ENCODE results near the gene AGGF1. TPM values are rescaled to one million over a fixed set of nuclear protein-coding genes. Genes with fewer than 3 reads are reported as not detected.

AGGF1 gene
- total and polyA plus RNA-seq, 9 donors: 9.0 to 22.8 (median 16.5) TPM

GRCh38 chr5:77066184-77066583 lies 36.0 kb downstream of the AGGF1 start:
- Histone ChIP-seq H3K9me3 (no peaks in the 10 kb centered on the region), H3K27me3 (no peaks in the 10 kb centered on the region), H3K36me3 (no peaks in the 10 kb centered on the region), H3K4me1 (ENCODE audit: insufficient read depth) (no peaks in the 10 kb centered on the region), H3K27ac (no peak overlapping the region), H3K4me3 (no peak overlapping the region)
- no peak for DNase-seq
- intact Hi-C loops (cut with DNase I): no loop called here
- 93 to 95% (median 94%) methylated on average over 1 of the region's 1 CpG for WGBS, 3 donors
- TF ChIP-seq POLR2A (IDR thresholded peaks at IDR 0.05): no peak
- TF ChIP-seq CTCF (IDR thresholded peaks at IDR 0.05): no peak
- TF ChIP-seq EP300 (IDR thresholded peaks at IDR 0.05): no peak

- WGBS, 3 donors: 66 to 83% (median 68%) methylated on average over 1 of the region's 1 CpG
- Histone ChIP-seq H3K27me3 (no peaks in the 10 kb centered on the region), H3K4me3 (no peak overlapping the region), H3K4me1 (ENCODE audit: insufficient read depth) (no peaks in the 10 kb centered on the region), H3K36me3 (no peaks in the 10 kb centered on the region), H3K27ac (no peak overlapping the region), H3K9me3 (no peaks in the 10 kb centered on the region)
- DNase-seq: no peak
- TF ChIP-seq POLR2A (IDR thresholded peaks at IDR 0.05): no peak
- TF ChIP-seq CTCF (IDR thresholded peaks at IDR 0.05): no peak
- TF ChIP-seq EP300 (IDR thresholded peaks at IDR 0.05): no peak
- intact Hi-C loops (cut with DNase I): no loop called here
These were observed 36.7 kb downstream of the AGGF1 start for GRCh38 chr5:77066823-77067442.

- Histone ChIP-seq H3K9me3 (no peaks in the 10 kb centered on the region), H3K36me3 (no peaks in the 10 kb centered on the region), H3K27me3 (no peaks in the 10 kb centered on the region), H3K4me3 (no peak overlapping the region), H3K27ac (no peak overlapping the region), H3K4me1 (ENCODE audit: insufficient read depth) (no peaks in the 10 kb centered on the region)
- DNase-seq: no peak
- intact Hi-C loops (cut with DNase I): no loop called here
- TF ChIP-seq EP300 (IDR thresholded peaks at IDR 0.05) (no peak), CTCF (IDR thresholded peaks at IDR 0.05) (no peak), POLR2A (IDR thresholded peaks at IDR 0.05) (no peak)
- WGBS, 3 donors: 9 to 22% (median 17%) methylated on average over 2 of the region's 2 CpGs
These were observed 43.5 kb downstream of the AGGF1 start for GRCh38 chr5:77073667-77074066.

GRCh38 chr5:77074745-77075144 lies 44.5 kb downstream of the AGGF1 start:
- intact Hi-C loops (cut with DNase I): no loop called here

More at GRCh38 chr5:77074745-77075144, 44.5 kb downstream of the AGGF1 start:
- no peaks in the 10 kb centered on the region for H3K9me3 ChIP-seq
- no peaks in the 10 kb centered on the region for H3K4me1 ChIP-seq (ENCODE audit: insufficient read depth)
- TF ChIP-seq POLR2A (IDR thresholded peaks at IDR 0.05): no peak
- no peak for TF ChIP-seq CTCF (IDR thresholded peaks at IDR 0.05)
- TF ChIP-seq EP300 (IDR thresholded peaks at IDR 0.05): no peak
- no peak overlapping the region for H3K4me3 ChIP-seq
- WGBS, 3 donors: 90 to 92% (median 91%) methylated on average over 4 of the region's 4 CpGs
- H3K27me3 ChIP-seq: no peaks in the 10 kb centered on the region
- no peak for DNase-seq
- no peak overlapping the region for H3K27ac ChIP-seq
- no peaks in the 10 kb centered on the region for H3K36me3 ChIP-seq

Measured in ovary (tissue), 9 donors.